HG02970 (cell line): Measurements from ENCODE around the gene ZBTB7C.

ENCODE experiments used
- ATAC-seq: cut with Tn5 transposase; IDR thresholded peaks from one replicate; pipeline ENCODE4 v1.9.1; 2021; ENCODE audit warnings: mild to moderate bottlenecking, moderate library complexity, moderate number of reproducible peaks; ENCODE audit not compliant: unreplicated experiment, low FRiP score

The ZBTB7C gene

GRCh38 chr18:48222118-48222517 lies 187.1 kb downstream of the ZBTB7C start:
- ATAC-seq: no peak

DNA sequence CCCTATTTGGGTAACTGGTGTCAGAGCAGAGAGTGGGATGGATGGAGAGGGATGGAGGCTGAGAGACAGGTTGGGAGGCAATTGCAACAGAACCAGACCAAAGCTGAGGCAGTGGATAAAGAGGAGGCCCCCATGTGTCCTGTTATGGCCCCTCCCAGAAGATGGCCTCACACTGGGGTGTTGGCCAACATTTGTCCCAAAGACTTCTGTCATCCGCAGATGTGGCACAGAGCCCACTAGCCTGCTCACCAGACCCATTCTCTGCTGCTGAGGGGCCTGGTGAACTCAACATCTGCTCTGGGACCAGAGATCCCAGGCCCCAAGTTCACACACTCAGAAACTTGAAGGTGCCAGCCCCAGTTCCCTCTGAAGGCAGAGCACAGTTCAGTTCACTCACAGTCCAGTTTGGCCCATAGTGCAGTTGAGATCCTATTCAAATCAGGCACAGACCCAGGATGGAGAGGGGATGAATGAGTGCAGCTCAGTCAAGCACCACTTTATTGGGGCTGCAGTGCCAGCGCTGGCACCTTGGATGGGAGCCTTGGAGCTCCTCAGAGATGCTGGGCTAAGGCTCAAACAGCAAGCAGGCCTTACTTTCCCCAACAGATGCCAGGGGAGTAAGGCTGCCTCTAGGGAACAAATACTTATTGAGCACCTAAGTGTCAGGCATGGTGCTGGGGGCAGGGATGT lies 189.2 kb downstream of the ZBTB7C start:
- ATAC-seq: no peak

GRCh38 chr18:48219037-48219809 lies 190.0 kb downstream of the ZBTB7C start:
- no peak for ATAC-seq

DNA sequence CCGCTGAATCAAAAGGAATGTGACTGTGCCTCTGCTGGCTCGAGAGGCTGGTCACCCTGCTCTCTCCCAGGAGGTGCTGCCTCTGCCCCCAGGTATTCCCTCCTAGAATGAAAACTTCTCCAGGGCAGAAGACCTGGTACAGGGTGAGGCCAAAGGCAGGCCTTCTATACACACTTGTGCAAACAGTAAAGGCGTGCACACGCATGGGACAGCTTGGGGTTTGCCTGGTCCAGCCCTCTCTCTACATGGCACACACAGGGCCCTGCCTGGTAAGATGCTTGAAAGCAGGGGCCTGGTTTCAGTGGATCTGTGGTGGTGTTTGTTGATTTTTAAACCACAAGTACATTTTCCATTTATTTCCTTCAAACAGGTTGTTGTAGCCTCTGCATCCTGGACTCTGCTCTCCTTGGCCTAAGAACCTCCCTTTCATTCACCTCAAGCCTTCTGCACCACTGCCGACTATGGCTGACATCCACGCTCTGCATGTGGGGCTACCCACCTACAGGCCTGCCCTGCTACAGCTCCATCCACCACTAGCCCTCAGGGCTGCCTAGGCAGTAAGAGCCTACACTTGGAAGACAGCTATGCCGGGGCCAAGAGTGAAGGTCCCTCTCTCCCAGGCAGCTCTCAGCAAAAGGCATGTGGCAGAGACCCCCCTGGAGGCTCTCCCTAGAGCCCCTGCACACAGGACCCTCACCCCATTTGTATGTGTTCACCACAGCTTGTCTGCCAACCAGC lies 190.7 kb downstream of the ZBTB7C start:
- ATAC-seq: no peak

- ATAC-seq: no peak
Observed at GRCh38 chr18:48217258-48218250, 191.6 kb downstream of the ZBTB7C start.

DNA sequence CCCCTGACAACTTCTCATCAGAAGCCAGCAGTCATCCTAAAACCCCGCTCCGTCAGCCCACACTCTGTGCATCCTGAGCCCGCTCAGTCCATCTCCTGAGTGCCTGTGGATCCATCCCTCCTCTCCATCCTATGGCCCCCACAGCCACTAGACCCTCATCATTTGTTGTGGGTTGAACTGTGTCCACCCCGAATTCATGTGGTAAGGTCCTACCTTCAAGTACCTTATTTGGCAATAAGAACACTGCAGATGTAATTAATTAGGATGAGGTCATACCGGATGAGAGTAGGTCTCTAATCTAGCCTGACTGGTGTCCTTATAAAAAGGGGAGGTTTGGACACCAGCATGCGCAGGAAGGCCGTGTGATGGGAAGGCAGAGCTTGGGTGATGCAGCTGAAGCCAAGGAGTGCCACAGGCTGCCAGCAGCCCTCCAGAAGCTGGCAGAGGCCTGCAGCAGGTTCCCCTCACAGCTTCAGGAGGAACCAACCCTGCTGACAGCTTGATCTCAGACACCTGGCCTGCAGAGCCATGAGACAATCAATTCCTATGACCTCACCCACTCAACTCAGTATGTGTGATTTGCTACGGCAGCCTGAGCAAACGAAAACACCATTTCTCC lies 192.4 kb downstream of the ZBTB7C start:
- no peak for ATAC-seq

DNA sequence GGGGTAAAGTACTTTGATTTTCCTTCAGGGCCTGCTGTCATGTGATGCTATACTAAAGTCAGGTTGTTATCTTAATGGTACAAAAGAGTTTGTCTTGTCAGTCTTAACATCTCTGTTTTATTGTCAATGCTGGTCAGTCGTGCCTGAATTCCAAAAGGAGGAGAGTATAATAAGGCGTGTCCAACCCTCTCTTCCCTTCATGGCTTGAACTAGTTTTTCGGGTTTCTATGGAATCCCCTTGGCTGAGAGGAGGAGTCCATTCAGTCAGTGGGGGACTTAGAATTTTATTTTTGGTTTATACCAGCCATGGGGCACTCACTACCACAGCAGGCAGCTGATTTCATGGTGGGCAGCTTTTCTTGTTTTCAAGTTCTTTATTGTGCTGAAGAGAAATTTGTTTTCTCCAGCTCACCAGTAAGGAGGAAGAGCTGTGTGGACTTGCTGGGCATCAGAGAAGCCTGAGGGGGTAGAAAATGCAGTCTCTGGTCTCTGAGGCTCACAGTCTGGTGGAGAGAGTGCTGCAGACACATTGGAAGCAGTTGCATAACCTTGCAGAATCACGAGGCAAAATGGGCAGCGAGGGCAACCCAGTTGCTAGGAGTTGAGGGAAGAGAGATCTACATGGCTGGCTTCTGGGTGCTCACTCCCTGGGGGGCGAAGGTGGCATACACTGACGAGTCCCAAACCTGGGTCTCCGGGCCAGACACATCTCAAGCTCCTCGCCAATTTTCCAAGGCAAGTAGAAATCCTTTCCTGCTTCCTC lies 193.1 kb downstream of the ZBTB7C start:
- ATAC-seq: no peak

DNA sequence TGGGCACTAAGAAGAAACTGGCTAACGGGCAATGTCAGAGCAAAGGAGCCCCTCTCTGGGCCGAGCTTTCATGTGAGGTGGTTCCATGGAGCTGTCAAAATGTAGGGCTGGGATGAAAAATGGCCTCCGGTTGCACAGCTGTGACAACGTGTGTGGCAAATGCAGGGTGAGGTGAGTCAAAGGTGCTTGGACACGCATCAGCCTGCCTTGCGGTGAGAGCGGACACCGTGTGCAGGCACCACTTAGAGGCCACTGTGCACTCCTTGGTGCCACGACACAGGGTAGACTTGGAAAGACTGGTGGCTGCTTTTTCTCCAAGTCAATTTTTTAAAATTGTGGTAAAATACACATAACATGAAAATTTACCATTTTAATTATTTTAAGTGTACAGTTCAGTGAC lies 195.4 kb downstream of the ZBTB7C start:
- no peak for ATAC-seq

GRCh38 chr18:48208432-48209140 lies 200.6 kb downstream of the ZBTB7C start:
- no peak for ATAC-seq

- ATAC-seq: no peak
Observed at GRCh38 chr18:48207733-48208132, 201.4 kb downstream of the ZBTB7C start.

DNA sequence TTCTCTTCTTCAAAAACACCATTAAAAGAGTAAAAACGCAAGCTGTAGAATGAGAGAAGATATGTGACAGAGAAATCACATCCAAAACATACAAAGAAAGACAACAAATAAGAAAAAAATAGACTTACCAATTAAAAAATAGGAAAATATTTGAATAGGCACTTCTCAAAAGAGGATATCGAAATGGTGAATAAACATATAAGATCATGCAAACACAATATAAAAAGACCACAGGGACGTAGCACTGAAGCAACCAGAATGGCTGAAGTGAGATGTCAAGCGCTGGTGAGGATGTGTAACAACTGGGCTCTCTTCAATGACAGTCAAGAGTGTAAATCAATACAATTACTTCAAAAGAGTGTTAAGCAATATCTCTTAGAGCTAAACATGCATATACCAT lies 202.3 kb downstream of the ZBTB7C start:
- no peak for ATAC-seq

DNA sequence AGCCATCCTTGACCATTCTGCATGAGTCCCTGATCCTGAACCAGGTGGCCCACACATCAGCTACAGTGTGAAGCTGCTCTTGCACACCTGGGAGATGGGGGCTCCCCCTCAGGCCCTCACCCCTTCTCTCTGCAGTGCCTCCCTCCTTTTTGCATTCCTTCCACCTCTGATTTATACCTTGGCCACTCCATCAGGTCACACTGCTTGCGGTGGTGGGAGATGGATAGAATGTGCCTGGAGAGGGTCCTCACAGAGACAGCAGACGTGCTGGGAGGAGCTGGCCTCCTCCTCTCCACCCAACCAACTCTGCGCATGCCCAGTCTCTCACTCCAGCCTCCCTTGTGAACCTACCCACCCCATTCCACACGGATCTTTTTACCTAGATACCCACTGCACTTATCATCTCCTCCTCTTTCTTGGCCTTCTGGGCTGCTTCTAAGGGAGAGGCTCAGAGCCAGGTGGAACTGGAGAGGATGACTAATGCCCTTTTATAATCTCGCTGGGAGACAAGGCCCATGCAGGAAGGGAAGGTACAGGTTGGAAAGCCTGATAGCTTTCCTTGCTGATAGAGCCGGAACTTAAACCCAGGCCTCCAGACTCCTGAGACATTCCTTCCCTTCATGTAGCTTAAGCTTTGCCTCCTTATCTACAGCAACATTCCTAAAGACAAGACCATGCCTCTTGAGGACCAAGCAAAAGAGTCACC lies 205.1 kb downstream of the ZBTB7C start:
- ATAC-seq: no peak

GRCh38 chr18:48203288-48203945 lies 205.8 kb downstream of the ZBTB7C start:
- no peak for ATAC-seq

DNA sequence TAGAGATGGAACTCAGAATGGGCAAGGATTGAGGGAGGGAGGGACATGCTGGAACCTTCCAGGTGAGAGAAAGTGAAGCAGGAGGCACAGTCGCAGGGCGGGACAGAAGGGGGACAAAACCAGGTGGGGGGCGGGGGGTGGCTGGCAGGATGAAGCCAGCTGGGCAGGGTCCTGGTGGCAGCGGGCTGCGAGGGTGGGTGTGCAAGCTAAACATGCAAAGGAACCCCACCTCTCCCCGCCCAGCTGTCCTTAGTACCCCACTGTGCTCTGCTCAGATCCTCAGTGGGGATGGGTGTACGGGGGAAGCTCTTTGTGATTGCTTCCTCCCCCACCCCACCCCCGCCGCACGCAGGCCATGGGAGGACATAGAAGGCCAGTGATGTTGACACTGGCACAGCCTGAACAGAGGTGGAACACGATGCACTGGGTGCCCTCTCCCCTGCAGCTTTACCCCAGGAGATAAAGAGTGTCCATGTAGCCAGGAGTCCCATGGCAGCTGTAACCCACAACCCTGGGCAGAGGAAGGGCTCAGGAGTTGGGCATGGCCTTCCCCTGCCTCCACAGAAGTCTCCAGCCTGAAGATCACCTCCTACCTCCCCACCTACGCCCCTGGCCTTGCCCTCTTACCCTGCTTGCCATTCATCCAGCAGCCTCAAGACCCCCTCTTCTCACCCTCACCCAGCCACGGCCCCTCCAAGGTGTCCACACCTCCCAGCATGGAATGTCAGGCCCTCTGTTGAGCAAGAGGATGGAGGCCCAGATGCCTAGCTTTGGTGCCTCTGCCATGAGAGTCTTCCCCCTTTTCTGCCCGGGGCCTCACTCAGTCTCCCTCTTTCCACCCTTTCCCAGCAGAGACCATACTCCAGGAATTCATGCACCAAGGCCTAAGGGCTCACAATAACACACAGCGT lies 206.6 kb downstream of the ZBTB7C start:
- ATAC-seq: no peak

DNA sequence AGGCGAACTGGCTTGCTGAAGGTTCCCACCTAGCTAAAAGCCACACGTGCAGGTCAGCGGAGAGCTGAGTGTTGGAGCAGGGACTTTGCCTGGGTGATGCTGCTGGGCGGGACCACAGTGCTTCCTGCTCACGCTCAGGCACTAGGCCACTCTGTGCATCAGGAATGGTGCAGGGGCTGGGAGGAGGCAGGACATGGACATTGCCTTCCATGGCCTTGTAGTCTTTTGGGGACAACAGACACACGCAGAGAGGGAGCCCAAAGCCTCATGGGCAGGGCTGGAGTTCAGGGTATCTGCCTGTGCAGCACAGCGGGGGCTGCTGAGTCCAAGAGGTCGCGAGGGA lies 207.2 kb downstream of the ZBTB7C start:
- no peak for ATAC-seq

DNA sequence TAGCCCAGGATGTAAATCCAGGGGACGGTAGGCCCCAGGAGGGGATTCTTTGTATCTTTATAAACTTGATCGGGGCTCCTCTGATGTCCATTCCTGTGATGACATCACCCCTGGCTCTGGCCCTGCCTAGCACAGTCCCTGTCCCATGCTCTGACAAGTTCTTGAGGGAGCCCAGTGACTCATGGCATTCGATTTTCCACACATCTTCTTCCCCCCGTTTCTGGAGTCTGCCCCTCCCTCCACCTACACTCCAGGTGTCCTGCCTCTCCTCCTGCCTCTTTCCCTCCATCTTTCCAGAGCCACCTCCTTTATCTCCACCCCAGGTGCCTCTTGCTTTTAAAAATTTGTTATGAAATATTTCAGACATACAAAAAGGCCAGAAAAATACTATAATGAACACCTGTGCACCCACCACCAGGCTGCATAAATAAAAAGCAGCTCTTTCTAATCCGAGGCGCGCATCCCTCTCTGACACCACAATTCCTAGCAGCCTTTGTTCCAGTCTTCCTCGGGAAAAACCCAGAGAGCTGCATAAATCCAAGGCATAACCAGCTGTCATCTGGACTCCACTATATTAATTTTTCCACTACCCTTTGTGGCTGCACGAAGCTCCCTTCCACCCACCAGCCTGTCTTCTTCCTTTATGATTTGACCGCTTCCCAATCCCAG lies 207.7 kb downstream of the ZBTB7C start:
- ATAC-seq: no peak
